GM19463 (cell line): ENCODE results near the gene APOBEC2.
"Not testable (repeated sequence)": the region's sequence is repeated elsewhere in the genome, so short reads cannot be mapped to it uniquely, and the experiment has no call there.

Experiments
- ATAC-seq: cut with Tn5 transposase; IDR thresholded peaks from one replicate; pipeline ENCODE4 v1.9.1; 2021; ENCODE audit warnings: mild to moderate bottlenecking, moderate library complexity; ENCODE audit not compliant: unreplicated experiment

The APOBEC2 gene

GRCh38 chr6:41053041-41053440 is at the start of gene APOBEC2:
TSS of gene APOBEC2 (plus strand) at chr6:41053202. CDS start at chr6:41053348, 146 bp downstream.
- no peak for ATAC-seq

GRCh38 chr6:41006217-41006616 is 46.8 kb upstream of the APOBEC2 start:
- ATAC-seq = not testable (repeated sequence)

- ATAC-seq = not testable (repeated sequence)
These were observed 46.0 kb upstream of the APOBEC2 start for GRCh38 chr6:41006980-41007379.

- no peak for ATAC-seq
These were observed 45.0 kb upstream of the APOBEC2 start for GRCh38 chr6:41008011-41008410.

GRCh38 chr6:41009669-41010068 is 43.3 kb upstream of the APOBEC2 start:
- ATAC-seq = no peak

- ATAC-seq = no peak
These were observed 41.3 kb upstream of the APOBEC2 start for GRCh38 chr6:41011673-41012072.

- ATAC-seq = no peak
These were observed 39.4 kb upstream of the APOBEC2 start for GRCh38 chr6:41013466-41014153.

- ATAC-seq = no peak
These were observed 38.2 kb upstream of the APOBEC2 start for GRCh38 chr6:41014780-41015179.

GRCh38 chr6:41015860-41016259 is 37.1 kb upstream of the APOBEC2 start:
- not testable (repeated sequence) for ATAC-seq

GRCh38 chr6:41017663-41018062 is 35.3 kb upstream of the APOBEC2 start:
- no peak for ATAC-seq

GRCh38 chr6:41021832-41022231 is 31.2 kb upstream of the APOBEC2 start:
- ATAC-seq = no peak

GRCh38 chr6:41022294-41022693 is 30.7 kb upstream of the APOBEC2 start:
- no peak for ATAC-seq

GRCh38 chr6:41023114-41023513 is 29.9 kb upstream of the APOBEC2 start:
- no peak for ATAC-seq

GRCh38 chr6:41025966-41026530 is 27.0 kb upstream of the APOBEC2 start:
- no peak for ATAC-seq

GRCh38 chr6:41027241-41027640 is 25.8 kb upstream of the APOBEC2 start:
- ATAC-seq = no peak

GRCh38 chr6:41027799-41028560 is 25.0 kb upstream of the APOBEC2 start:
- peak; percentile 94 for ATAC-seq

- ATAC-seq = no peak
These were observed 24.2 kb upstream of the APOBEC2 start for GRCh38 chr6:41028561-41029412.

- ATAC-seq = no peak
These were observed 20.2 kb upstream of the APOBEC2 start for GRCh38 chr6:41032830-41033229.

GRCh38 chr6:41033776-41034175 is 19.2 kb upstream of the APOBEC2 start:
- no peak for ATAC-seq

- ATAC-seq = no peak
These were observed 16.8 kb upstream of the APOBEC2 start for GRCh38 chr6:41036186-41036585.

- ATAC-seq = no peak
These were observed 16.4 kb upstream of the APOBEC2 start for GRCh38 chr6:41036601-41037000.
